Stimulated activated CD8-positive, alpha-beta memory T cell treated with anti-CD3 and anti-CD28 coated beads, Interleukin-12 subunit alpha, Interleukin-12 subunit beta, amount 100 ng/mL, for 24 hours (primary cell): ENCODE measurements around the gene RELN.
"Not testable (repeated sequence)": the region's sequence is repeated elsewhere in the genome, so short reads cannot be mapped to it uniquely, and the experiment has no call there.

Source experiments
- DNase-seq: peaks from one replicate; pipeline ENCODE4 v3.0.0-alpha.2; 2020; ENCODE audit errors: extremely low read depth

RELN gene

DNA sequence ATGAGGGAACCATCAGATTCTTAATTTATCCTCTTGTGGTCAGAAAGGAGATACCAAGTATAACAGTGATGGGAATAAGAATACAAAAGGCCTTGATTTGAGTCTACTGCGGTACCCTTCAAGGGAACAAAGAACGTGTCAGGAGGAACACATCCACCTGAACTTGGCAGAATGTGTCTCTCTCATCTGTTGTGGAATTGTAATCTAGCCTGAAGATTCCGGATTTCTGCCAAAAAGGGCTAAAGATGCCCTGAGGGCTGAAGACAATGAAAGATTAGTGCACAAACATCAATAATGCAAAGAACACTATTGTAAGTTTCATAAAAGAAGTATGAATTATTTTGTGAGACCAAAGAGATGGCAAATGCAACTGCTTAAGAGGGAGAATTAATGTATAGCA is 134.8 kb downstream of the RELN start:
- DNase-seq, result no peak

DNA sequence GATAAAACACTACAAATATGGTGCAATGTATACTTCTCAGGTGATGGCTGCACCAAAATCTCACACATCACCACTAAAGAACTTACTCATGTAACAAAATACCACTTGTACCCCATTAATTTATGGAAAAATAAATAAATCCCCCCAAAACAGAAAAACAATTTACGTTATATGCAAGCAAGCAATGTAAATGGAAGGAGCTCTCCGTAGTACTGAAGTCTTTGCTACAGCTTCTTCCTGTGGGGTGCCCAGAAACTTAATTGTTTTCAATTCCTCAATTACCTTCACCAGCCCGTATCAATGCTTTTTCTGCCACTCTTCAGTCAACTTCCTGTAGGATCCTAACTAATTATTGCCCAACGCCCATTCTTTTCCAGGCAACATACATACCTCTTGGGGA is 138.1 kb downstream of the RELN start:
- no peak for DNase-seq

DNA sequence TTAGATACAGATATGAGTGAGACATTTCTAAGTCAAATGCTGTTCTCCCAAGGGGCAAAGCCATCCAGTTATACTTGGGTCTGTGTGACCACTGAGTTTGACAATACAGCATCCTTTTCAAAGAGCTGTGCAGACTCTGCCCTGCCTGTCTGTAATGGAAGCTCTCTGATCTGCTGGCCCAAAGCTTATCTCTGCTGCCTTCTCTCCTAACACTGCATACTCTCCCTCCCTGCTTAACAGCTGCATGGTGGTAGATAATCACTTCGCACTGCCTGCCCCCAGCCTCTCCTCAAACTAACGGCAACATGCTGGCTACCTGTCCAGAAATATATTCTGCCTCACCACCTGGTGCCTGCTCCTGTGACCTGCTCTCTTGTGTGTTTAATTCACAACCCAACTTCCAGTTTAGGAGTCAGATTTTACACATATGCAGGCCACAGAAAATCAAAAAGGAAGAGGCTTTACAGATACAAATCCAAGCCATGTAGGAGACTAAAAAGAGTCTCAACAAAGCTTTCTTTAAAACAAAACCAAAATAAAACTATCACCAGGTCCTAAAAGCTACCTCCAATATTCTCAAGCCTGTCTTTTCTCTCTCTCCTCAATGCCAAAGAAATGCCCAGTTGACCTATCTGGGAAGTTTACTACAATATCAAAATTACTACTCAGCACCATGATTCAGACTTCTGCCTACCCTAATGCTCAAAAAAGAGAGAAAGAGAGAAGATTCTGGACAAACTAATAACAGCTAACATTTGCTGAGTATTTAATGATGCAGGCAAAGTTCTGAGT is 145.6 kb downstream of the RELN start:
- DNase-seq, result no peak

DNA sequence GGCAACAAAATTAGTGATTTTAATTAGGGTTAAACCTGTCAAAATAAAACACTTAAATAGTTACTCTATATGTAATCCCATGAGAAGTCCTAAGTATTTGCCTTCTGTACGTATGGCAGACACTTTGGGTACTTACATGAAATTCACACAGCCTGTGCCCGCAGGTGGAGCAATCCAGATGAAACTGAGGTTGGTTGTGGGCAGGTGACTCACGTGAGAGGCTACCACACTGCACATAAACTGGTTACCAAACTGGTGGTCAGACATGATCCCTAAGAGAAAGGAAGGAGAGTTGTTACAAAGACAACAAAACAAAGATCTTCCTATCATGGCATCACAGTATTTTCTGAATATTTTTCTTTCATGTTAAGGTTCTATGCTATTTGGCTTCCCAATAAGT is 156.1 kb downstream of the RELN start:
- no peak for DNase-seq

DNA sequence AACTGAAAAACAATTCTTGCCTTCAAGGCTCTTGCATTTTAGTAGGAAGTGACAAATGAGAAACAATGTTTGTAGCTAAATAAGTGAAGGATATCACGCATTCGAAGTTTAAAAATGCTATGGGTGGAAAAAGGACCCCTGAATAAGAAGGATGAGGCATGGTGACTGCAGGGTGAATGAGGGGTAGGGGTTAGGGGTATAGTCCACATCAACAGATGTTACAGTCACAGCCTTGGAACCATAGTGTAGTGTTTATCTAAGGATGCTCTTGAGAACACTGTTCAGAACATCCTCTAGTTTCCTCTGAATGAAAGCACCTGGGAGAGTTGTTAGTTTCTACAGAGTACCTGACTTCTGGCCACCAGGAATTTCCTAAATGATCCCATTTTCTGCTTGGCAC is 157.0 kb downstream of the RELN start:
- no peak for DNase-seq

DNA sequence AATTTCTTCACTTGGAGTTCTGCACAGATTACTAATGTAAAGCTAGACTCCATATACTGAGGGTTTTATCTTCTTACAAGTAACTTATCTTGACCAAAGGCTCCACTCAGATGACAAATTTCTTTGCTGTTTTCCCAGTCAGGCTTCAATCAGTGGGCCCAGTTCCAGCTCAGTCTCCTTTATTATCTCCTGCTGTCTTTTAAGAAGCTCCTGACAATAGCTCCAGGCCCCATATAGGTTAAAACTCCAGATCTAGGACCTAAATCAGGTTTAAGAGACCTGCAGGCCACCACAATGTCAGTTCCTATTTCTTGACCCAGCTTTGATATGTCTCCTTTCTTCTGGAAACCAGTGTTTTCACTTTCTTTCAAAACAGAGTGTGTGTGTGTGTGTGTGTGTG is 165.2 kb downstream of the RELN start:
- no peak for DNase-seq

DNA sequence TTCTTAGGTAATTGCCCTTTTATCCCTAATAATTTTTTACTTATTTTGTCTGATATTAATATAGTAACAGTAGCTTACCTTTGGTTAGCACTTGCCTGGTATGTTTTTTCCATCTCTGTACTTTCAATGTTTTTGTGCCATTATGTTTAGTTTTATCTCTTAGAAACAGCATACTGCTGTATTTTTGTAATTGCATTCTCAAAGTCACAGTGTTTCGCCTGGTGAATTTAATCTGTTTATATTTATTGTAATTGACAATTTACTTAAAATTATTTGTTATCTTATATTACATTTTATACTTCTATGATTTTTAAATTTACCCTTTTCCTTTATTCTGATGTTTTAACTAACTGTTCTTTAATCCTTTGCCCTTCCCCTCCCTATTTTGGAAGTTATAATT is 166.4 kb downstream of the RELN start:
- no peak for DNase-seq

DNA sequence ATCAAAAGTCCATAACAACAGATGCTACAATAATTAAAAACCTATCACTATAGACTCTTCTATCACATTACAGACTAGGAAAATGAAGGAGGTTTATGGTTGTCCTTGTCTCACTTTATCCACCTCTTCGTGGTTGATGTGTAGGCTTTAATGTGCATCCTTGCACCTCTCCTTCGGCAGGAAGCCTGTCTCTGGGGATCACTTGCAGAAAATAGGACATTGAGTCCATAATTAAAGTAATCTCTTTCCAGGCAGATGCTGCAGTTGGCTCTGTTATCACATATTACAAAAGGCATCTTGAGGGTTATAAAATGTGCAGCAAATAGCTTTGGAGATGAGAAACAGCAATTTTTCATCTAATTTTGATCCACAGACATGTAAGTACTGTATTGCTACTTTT is 168.4 kb downstream of the RELN start:
- DNase-seq, result no peak

DNA sequence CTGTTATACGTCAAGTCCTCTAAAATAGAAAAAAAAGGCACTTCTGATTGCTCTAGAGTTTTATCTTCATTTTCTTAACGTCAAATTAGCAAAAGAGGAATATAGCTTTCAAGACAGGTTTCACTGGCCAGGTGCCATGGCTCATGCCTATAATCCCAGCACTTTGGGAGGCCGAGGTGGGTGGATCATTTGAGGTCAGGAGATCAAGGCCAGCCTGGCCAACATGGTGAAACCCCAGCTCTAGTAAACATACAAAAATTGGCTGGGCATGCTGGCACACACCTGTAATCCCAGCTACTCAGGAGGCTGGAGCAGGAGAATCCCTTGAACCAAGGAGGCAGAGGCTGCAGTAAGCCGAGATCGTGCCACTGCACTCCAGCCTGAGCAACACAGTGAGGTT is 173.5 kb downstream of the RELN start:
- not testable (repeated sequence) for DNase-seq

DNA sequence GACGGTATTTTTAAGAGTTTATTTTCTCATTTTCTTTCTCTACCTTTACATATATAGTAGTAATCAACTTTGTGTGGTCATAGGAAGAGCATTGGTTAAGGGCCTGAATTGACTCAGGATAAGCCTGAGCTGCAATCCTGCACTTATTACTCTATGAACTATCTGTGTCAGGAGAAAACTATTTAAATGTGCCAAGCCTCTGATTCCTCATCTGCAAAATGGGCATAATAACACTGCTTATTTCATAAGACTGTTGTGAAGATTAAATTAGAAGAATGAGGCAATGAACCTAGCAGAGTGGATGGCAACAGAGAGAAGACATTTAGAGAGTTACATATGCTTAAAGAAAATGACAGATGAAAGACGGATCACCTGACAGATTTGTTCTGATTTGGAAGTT is 175.5 kb downstream of the RELN start:
- no peak for DNase-seq

DNA sequence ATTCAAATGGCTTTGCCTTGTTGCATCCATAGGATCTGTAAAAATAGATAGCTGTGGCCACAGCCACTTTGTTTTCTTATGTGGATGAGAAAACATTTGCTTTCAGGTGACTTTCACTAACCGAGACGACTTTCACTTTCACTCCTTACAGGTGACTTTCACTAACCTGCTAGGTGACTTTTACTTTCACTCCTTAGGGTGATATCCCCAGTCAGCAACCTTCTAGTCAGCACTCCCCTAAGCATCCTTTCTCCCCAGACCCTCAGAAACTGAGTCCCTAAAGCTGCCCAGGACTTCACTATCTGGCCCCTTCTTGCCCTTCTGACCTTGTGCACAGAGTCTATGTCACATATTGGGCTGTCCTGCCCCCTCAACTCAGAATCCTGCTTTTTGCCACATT is 177.5 kb downstream of the RELN start:
- DNase-seq, result no peak

DNA sequence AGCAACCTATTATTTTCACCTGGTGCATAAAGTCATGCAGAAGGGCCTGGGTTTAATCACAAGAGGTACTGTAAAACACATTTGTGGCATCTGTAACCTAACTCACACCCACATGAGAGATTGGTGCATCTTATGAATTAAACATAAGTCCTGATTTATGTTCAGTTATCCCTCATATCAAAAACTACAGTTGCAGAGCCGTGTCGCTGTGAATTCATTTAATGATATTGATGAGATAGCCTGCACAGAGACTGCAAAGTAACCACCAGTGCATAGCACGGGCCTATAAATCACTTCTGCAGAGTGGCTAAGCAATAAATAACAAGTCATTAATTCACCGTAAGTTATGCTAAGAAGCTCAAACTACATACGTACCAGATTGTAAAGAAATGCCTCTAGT is 178.2 kb downstream of the RELN start:
- no peak for DNase-seq

DNA sequence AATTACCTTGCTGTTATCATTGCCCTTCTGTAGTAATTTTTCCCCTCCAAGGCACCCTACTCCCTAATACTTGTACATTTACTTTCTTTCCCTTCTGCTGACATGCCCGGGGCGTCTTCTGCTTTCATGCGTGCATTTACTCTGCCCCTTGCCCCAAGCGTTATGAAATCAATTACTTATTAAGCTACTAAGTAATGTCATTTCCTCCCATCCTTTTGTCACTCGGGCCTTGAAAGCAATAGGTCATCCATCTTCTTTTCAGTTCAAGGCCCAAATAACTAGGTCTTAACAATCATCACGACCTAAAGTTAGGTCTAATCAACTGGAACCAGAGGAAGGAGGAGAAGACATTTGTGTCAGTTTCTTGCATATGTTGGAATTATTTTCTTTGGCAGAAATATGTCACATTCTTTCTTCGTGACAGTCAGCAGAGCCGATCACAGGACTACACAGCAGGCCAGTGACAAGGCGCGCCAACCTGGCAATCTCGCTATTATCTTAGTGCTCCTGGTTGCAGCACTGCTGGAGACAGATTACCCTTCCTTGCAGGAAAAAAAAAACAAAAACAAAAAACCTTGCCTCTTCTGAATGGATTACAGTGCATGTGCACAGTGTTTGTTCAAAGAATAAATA is 179.2 kb downstream of the RELN start:
- DNase-seq, result no peak

DNA sequence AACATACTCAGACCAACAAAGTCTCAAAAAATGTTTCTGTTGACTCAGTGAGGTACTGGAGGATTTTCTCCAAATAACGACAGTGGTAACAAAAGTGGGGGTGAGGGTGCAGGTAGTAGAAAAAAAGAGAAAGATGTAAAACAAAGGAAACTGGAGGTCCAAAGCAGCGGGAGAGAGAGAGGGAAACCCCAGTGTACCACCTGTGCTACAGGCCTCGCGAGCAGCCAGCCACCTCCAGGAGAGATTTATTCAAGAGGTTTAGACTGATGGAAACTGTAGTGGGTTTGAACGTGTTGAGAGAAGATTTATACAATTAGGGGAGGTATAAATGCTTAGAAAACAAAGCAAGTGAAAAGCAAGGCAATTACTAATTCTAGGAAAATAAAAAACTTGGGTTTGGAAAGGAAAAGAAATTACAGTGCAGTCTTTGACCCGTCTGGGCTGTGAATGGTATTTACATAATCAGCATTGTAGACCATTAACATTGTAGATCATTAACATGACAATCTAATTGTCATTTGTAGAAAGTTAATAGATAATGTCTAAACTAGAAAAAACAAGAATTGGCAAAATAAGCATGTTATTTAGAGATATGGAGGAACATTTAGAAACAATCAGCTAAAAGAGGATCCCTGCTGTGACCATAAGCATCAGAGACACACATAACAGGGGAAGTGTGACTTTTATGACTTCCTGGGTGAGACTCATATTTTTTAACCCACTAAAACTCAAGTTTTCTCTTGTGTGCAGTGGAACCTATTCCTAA is 180.0 kb downstream of the RELN start:
- no peak for DNase-seq

DNA sequence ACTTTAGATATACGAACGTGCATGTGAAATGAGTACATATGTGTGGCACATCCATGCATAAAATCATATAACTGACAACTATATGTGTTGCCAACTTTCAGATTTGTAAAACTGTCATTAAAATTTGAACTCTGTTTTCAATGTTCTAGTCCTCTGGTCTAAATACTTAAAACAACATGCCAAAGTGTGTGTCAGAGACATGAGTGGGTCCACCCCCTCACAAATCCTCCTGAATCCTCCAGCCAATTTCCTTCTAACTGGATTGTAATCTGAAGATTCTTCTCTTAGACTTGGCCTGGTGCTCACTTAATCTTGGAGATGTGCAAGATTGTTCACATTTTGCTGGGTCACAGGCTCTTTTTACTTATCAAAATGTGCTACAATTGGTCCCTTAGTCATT is 184.1 kb downstream of the RELN start:
- DNase-seq, result no peak

DNA sequence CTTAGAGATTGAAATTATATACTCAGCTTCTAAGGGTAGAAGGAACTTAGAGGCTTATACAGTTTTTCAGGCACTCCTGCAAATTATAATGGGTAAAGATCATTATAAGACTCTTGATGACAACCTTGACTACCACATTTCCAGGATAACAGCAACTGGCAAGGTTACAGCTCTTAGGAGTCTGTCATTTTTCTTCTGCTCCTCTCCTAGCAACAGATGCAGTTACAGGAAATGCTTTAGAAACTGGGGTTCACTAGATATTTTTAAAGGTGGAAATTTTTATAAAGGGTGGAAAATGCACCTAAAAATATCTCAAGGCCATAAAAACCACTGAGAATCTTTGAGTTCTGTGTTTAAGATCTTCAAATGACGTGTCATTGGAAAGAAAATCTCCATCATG is 185.8 kb downstream of the RELN start:
- DNase-seq, result no peak

DNA sequence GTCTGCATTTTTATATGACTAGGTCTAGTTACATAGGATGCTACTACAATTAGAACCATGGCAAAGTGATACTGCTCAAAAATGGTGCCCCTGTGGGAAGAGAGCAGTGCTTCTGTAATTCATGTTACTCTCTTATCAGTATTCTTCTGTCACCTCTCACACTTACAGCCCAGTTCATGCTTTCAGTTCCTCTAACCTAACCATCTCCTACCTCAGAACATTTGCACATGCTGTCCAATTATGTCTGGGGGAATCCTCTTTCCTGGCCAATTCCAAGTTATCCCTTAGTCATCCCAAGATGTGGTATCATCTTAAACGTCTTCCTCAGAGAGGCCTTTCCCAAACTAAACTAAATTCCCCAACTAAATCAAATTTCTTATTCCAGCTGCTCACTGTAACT is 190.2 kb downstream of the RELN start:
- no peak for DNase-seq

DNA sequence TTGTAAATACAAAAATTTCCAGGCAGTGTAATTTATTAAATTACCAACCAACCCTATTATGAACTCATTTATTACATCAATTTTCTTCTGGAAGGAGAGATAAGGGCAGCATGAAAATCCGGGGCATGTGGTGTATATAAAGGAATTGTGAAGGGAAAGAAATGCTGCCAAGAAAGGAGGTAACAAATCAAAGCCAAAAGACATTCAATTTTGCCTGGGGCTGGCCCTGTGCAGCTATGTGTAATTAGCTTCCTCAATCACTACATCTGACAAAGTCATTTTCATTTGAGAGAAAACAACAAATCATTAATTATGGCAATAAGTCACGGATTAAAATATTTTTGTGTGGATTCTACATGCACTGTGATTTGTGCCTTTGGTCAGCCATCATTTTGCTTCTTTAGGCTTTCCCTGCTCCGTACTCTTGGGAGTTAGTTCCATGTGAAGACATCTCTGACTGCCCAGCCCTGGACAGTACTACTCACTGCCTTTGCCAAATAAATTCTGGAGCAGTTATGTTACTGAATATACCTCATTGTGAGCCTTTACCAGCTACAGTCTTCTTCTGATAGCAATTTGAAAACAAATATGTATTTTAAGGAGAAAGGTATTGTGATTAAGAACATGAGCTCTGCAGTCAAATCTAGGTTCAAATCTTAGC is 191.7 kb downstream of the RELN start:
- no peak for DNase-seq

DNA sequence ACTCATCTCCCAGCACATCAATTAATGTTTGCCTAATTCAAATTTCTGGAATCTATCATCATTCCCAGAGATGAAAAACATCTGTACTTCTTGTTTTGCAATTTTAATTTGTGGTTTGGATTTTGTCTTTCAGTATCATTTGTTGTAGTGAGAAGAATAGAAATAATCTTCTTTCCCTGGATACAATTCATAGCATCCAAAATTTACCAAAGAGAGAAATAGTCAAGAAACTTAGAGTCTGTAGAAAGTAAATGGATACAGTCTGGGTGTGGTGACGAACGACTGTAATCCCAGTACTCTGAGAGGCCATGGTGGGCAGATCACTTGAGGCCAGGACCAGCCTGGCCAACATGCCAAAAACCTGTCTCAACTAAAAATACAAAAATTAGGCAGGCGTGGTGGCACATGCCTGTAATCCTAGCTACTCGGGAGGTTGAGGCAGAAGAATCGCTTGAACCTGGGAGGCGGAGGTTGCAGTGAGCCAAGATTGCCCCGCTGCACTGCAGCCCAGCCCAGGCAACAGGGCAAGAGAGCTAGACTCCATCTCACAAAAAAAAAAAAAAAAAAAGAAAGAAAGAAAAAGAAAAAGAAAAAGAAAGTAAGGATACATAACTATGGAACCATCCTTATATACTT is 193.0 kb downstream of the RELN start:
- no peak for DNase-seq

DNA sequence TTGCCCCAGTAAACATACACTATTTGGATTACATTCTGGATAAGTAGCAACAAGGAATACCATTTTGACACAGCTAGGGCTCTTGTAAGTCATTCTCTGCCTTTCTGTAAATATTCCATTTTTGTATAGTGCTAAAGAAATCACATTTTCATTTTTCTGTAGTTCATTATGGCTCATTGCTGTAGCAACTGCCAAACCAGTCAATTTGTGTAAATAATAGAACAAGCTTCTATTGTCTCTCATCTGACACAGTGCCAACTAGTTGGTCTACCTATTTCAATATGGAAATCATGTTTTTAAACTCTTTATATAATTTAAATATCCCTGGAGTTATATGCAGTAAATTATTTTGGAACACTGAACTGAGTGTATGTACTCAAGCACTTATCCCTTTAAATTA is 193.7 kb downstream of the RELN start:
- DNase-seq, result no peak

DNA sequence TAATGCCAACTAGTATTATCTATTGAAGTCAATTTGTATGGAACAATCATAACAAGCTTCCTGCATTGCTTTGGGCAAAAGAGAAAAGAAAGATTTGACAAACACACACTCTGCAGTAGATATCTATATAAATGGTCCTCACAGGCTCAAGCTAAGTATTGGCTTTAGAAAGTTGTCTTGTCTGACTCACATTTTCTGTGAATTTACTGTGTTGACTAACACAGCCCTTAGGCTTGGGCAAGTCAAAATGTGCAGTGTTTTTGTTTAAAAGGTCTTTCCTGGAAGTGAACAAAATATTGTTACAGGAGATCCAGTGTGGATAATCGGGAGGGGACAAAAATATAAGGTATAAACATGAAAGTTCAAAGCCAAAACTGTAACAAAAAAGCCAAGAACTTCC is 194.4 kb downstream of the RELN start:
- no peak for DNase-seq

DNA sequence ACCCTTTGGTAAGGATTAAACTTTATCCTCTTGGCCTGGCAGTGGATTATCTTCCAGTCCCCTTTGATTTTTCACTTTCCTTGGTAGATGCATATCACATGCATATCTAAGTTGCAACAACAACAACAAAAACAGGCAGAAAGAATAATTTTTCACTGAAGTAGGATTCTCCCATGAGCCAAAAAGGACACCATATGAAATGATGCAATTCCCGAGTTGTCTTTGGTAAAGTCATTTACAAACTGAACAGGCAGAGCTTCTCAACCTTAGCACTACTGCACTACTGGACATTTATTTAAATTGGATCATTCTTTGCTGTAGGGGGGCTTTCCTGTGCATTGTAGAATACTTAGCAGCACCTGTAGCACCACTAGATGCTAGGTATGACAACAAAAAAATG is 195.0 kb downstream of the RELN start:
- DNase-seq, result no peak
